ENCODE data around the gene TNFRSF18.
"Not testable (repeated sequence)": the region's sequence is repeated elsewhere in the genome, so short reads cannot be mapped to it uniquely, and the experiment has no call there.

The TNFRSF18 gene

GRCh38 chr1:1206376-1206965, at the start of gene TNFRSF18:
Gene TNFRSF18, minus strand, starts transcription at chr1:1206592. Its CDS starts 21 bp downstream, at chr1:1206571.
- no peak for DNase-seq

- DNase-seq = no peak
These were observed 49.2 kb upstream of the TNFRSF18 start for GRCh38 chr1:1255611-1256010.

- DNase-seq = no peak
These were observed 48.7 kb upstream of the TNFRSF18 start for GRCh38 chr1:1255078-1255477.

GRCh38 chr1:1254667-1254998, 48.2 kb upstream of the TNFRSF18 start:
- DNase-seq = no peak

- DNase-seq = no peak
These were observed 47.7 kb upstream of the TNFRSF18 start for GRCh38 chr1:1253972-1254666.

- DNase-seq = no peak
These were observed 46.9 kb upstream of the TNFRSF18 start for GRCh38 chr1:1253314-1253713.

- no peak for DNase-seq
These were observed 44.4 kb upstream of the TNFRSF18 start for GRCh38 chr1:1250786-1251284.

GRCh38 chr1:1248009-1248913, 41.9 kb upstream of the TNFRSF18 start:
- not testable (repeated sequence) for DNase-seq

- DNase-seq = no peak
These were observed 41.0 kb upstream of the TNFRSF18 start for GRCh38 chr1:1247341-1247913.

- DNase-seq = peak; percentile 27
These were observed 40.4 kb upstream of the TNFRSF18 start, which contains the start of gene C1QTNF12 for GRCh38 chr1:1246577-1247340. Gene C1QTNF12, minus strand, starts transcription at chr1:1246722. Its CDS starts 32 bp downstream, at chr1:1246690.

- DNase-seq = peak; percentile 24
These were observed 39.6 kb upstream of the TNFRSF18 start for GRCh38 chr1:1245817-1246576.

- peak; percentile 29 for DNase-seq
These were observed 38.9 kb upstream of the TNFRSF18 start for GRCh38 chr1:1245178-1245816.

- DNase-seq = peak; percentile 25
These were observed 37.9 kb upstream of the TNFRSF18 start for GRCh38 chr1:1244192-1244811.

GRCh38 chr1:1243807-1244191, 37.4 kb upstream of the TNFRSF18 start:
- no peak for DNase-seq

- no peak for DNase-seq
These were observed 36.9 kb upstream of the TNFRSF18 start for GRCh38 chr1:1243266-1243660.

GRCh38 chr1:1242461-1243265, 36.3 kb upstream of the TNFRSF18 start:
- no peak for DNase-seq

- no peak for DNase-seq
These were observed 35.3 kb upstream of the TNFRSF18 start for GRCh38 chr1:1241588-1242219.

GRCh38 chr1:1240822-1241587, 34.6 kb upstream of the TNFRSF18 start:
- DNase-seq = no peak

All from hematopoietic multipotent progenitor cell treated with erythropoietin and hydrocortisone succinate and interleukin-3 and kit ligand, for 4 days (in vitro differentiated cells).